Right atrium auricular region (tissue), 2 donors: ENCODE measurements around the gene CD2AP. TPM values are rescaled to one million over a fixed set of nuclear protein-coding genes. Genes with fewer than 3 reads are reported as not detected.

Experiments
- DNase-seq: peaks from one replicate; pipeline ENCODE4 v3.0.0-alpha.2; 2019; ENCODE audit warnings: low spot score
- H3K27ac ChIP-seq, 2 donors: fragments of 200-600 bp; sonication (generic); 1 replicate in 1 of 2; 2 replicates in 1 of 2; pipeline ENCODE4 v1.5.1; 2016 to 2019
- H3K27me3 ChIP-seq, 2 donors: fragments of 200-600 bp; sonication (generic); one replicate each; pipeline versions ENCODE4 v1.5.1 to v1.6.0; 2017 to 2019
- H3K36me3 ChIP-seq: fragments of 200-600 bp; sonication (generic); one replicate; pipeline ENCODE4 v1.5.1; 2016
- H3K4me1 ChIP-seq, 2 donors: fragments of 200-600 bp; sonication (generic); one replicate each; pipeline versions ENCODE4 v1.5.1 to v1.6.0; 2017 to 2019
- H3K4me3 ChIP-seq, 2 donors: fragments of 200-600 bp; sonication (generic); 1 replicate in 1 of 2; 2 replicates in 1 of 2; pipeline ENCODE4 v1.5.1; 2017 to 2019; ENCODE audit warnings: mild to moderate bottlenecking in 1 of 2, moderate library complexity in 1 of 2
- H3K9me3 ChIP-seq, 2 donors: fragments of 200-600 bp; sonication (generic); one replicate each; pipeline ENCODE4 v1.5.1; 2019
- total RNA-seq, 2 donors: library from RNA; depleted of rRNA; stranded (reverse); fragments of >200 nt; gene quantifications; one replicate each; pipeline ENCODE4 v1.1.0, GENCODE V29; 2016
- TF ChIP-seq, protein P1 (sequence below), 2 donors: fragments of 200-600 bp; sonication (generic); IDR thresholded peaks; one replicate each; pipeline ENCODE4 v1.5.1; 2019; ENCODE audit warnings: antibody characterized with exemption in 2 of 2

CD2AP gene
- total RNA-seq, 2 donors from 2014 or later: 9.8 to 10.8 TPM

GRCh38 chr6:47653706-47654105 is 176.1 kb downstream of the CD2AP start:
- no peak overlapping the region for H3K27ac ChIP-seq
- H3K4me1 ChIP-seq: peaks cover 0 to 15% of the 10 kb centered on the region in 2 donors
- DNase-seq: no peak
- no peaks in the 10 kb centered on the region for H3K9me3 ChIP-seq
- no peak overlapping the region for H3K4me3 ChIP-seq
- TF ChIP-seq, protein P1, sequence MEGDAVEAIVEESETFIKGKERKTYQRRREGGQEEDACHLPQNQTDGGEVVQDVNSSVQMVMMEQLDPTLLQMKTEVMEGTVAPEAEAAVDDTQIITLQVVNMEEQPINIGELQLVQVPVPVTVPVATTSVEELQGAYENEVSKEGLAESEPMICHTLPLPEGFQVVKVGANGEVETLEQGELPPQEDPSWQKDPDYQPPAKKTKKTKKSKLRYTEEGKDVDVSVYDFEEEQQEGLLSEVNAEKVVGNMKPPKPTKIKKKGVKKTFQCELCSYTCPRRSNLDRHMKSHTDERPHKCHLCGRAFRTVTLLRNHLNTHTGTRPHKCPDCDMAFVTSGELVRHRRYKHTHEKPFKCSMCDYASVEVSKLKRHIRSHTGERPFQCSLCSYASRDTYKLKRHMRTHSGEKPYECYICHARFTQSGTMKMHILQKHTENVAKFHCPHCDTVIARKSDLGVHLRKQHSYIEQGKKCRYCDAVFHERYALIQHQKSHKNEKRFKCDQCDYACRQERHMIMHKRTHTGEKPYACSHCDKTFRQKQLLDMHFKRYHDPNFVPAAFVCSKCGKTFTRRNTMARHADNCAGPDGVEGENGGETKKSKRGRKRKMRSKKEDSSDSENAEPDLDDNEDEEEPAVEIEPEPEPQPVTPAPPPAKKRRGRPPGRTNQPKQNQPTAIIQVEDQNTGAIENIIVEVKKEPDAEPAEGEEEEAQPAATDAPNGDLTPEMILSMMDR (IDR thresholded peaks at IDR 0.05): no peak
- no peaks in the 10 kb centered on the region for H3K36me3 ChIP-seq
- H3K27me3 ChIP-seq: no peaks in the 10 kb centered on the region

- TF ChIP-seq, protein P1 (IDR thresholded peaks at IDR 0.05): no peak
- no peaks in the 10 kb centered on the region for H3K9me3 ChIP-seq
- no peaks in the 10 kb centered on the region for H3K36me3 ChIP-seq
- H3K27me3 ChIP-seq: no peaks in the 10 kb centered on the region
- H3K27ac ChIP-seq: no peak overlapping the region
- peaks cover 0 to 15% of the 10 kb centered on the region in 2 donors for H3K4me1 ChIP-seq
- no peak for DNase-seq
- no peak overlapping the region for H3K4me3 ChIP-seq
Observed at GRCh38 chr6:47654255-47654654, 176.7 kb downstream of the CD2AP start.

DNA sequence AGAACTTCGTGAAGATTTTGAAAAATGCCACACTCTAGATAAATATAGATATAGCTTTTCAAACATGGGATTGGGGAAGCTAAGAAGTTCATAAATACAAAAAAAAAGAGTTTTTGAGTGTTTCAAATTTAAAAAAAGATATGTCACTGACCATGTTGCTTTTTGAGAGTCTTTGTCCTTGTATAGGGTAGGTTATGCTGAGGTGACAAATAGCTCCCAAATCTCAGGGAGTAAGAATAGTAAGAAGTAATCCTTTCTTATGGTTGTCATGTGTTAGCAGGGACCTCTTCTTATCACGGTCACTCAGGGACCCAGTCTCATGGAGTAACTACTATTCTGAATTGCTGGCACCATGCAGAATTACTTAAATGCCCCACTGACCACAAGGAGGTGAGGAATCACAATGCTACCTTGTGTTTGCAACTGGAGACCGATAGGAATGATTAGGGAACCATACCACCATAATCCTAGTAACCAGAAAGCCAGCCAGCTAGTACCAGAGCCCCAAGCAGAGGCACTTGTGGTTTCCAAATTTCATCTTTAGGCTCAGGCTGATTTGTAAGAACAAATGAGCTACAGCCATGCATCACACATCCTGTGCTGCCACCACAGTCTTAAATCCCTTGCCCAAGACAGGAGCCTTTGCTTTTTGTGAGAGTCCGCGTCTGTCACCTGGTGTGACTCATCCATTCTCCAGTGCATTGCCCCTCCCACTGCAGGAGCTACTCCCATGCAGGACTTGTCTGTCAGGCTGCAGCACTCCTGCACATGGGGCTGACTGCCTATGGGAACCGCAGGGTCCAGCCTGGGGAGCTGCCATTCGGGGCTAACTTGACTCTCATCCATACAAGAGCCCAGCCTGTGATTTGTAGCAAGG is 178.4 kb downstream of the CD2AP start:
- Histone ChIP-seq H3K27me3 (no peaks in the 10 kb centered on the region), H3K9me3 (no peaks in the 10 kb centered on the region), H3K4me1 (peaks cover 0 to 8% of the 10 kb centered on the region in 2 donors), H3K4me3 (no peak overlapping the region), H3K36me3 (no peaks in the 10 kb centered on the region), H3K27ac (no peak overlapping the region)
- TF ChIP-seq, protein P1 (IDR thresholded peaks at IDR 0.05): no peak
- DNase-seq: no peak

DNA sequence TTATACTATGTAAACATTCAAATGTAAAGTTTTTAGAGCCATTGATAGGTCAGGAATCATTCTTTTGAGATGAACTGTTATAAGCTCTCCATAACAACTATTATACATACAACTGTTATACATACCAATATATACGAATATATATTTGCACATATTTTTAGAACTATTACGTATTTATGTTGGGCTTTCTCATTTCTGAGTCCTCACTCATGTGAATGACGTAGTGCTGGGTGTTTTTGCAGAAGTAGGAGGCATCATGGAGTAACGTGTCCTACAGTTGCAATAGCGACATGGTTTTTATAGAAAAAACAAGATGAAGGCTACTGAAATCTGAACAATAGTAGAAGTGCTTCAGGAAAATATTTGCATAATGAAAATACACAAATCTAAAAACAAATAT is 184.4 kb downstream of the CD2AP start:
- TF ChIP-seq, protein P1 (IDR thresholded peaks at IDR 0.05): no peak
- Histone ChIP-seq H3K27me3 (no peaks in the 10 kb centered on the region), H3K4me3 (no peak overlapping the region), H3K27ac (no peak overlapping the region), H3K9me3 (no peaks in the 10 kb centered on the region), H3K4me1 (no peaks in the 10 kb centered on the region), H3K36me3 (no peaks in the 10 kb centered on the region)
- no peak for DNase-seq

DNA sequence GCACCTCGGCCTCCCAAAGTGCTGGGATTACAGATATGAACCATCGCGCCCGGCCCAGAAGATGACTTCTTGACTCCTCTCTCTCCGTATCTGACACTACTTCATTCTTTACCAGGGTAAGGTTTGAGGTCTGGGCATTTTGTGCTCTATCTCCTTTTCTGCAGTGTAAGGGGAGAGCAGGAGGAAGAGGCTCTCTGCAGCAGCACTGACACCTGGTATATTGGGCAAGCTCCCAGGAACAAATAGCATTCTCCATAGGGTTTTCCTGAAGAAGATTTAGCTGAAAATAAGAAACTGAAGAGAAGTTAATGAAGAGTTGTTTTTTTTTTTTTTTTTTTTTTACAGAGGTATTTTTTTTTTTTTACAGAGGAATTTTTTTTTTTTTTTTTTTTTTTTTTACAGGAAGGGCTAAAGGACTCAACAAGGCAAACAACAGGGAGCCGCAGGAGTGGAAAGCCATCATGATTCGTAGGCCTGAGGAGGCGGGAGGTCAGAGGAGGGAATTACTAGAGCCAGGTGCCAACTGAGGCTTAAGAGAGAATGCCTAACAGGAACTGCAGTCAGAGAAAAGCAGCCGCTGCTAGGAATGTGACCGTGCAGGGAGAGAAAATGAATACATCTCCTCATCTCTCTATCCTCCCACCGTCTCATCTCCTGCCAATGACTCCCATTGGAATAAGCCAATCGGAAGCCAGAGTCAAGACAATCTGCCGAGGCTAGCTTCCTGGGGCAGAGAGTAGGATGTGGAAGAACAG is 186.1 kb downstream of the CD2AP start:
- Histone ChIP-seq H3K4me3 (no peak overlapping the region), H3K9me3 (no peaks in the 10 kb centered on the region), H3K36me3 (no peaks in the 10 kb centered on the region), H3K27me3 (no peaks in the 10 kb centered on the region), H3K27ac (no peak overlapping the region), H3K4me1 (no peaks in the 10 kb centered on the region)
- TF ChIP-seq, protein P1 (IDR thresholded peaks at IDR 0.05): no peak
- no peak for DNase-seq
